Measurements from ENCODE around the gene GPS1.

DNA sequence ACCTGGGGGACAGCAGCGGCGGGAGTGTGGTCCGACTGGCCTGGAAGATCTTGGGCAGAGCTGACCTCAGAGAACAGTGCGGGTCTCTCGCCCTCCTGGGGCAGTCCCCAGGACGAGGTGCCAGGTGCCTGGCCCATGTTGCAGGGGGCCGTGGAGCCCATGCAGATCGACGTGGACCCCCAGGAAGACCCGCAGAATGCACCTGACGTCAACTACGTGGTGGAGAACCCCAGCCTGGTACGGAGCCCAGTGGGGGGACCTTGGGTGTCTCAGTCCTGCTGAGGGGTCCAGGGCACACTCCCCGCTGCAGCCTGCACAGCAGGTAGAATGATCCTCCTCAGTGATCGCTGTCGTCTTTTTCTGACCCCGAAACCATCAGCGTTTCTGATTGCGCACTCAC is 1.4 kb downstream of the GPS1 start:
- no peak for TF ChIP-seq POLR2AphosphoS5 (IDR thresholded peaks at IDR 0.05; ENCODE audit: low read depth, low read length)
- TF ChIP-seq, protein P1, sequence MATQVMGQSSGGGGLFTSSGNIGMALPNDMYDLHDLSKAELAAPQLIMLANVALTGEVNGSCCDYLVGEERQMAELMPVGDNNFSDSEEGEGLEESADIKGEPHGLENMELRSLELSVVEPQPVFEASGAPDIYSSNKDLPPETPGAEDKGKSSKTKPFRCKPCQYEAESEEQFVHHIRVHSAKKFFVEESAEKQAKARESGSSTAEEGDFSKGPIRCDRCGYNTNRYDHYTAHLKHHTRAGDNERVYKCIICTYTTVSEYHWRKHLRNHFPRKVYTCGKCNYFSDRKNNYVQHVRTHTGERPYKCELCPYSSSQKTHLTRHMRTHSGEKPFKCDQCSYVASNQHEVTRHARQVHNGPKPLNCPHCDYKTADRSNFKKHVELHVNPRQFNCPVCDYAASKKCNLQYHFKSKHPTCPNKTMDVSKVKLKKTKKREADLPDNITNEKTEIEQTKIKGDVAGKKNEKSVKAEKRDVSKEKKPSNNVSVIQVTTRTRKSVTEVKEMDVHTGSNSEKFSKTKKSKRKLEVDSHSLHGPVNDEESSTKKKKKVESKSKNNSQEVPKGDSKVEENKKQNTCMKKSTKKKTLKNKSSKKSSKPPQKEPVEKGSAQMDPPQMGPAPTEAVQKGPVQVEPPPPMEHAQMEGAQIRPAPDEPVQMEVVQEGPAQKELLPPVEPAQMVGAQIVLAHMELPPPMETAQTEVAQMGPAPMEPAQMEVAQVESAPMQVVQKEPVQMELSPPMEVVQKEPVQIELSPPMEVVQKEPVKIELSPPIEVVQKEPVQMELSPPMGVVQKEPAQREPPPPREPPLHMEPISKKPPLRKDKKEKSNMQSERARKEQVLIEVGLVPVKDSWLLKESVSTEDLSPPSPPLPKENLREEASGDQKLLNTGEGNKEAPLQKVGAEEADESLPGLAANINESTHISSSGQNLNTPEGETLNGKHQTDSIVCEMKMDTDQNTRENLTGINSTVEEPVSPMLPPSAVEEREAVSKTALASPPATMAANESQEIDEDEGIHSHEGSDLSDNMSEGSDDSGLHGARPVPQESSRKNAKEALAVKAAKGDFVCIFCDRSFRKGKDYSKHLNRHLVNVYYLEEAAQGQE (IDR thresholded peaks at IDR 0.05; ENCODE audit: insufficient read depth in 1 of 2, low read depth in 2 of 2, low read length in 2 of 2): no peak
- no peak for TF ChIP-seq TAF1 (IDR thresholded peaks at IDR 0.05; ENCODE audit: borderline replicate concordance, insufficient read depth, low read length)
